GM19328 (cell line): ENCODE data around the gene MSLN.
A peak's percentile ranks its signal among the peaks of the same experiment; 100 is the strongest.

ENCODE experiments used
- ATAC-seq: cut with Tn5 transposase; IDR thresholded peaks from one replicate; pipeline ENCODE4 v1.9.1; 2021; ENCODE audit warnings: mild to moderate bottlenecking, moderate library complexity; ENCODE audit not compliant: unreplicated experiment

Gene MSLN

DNA sequence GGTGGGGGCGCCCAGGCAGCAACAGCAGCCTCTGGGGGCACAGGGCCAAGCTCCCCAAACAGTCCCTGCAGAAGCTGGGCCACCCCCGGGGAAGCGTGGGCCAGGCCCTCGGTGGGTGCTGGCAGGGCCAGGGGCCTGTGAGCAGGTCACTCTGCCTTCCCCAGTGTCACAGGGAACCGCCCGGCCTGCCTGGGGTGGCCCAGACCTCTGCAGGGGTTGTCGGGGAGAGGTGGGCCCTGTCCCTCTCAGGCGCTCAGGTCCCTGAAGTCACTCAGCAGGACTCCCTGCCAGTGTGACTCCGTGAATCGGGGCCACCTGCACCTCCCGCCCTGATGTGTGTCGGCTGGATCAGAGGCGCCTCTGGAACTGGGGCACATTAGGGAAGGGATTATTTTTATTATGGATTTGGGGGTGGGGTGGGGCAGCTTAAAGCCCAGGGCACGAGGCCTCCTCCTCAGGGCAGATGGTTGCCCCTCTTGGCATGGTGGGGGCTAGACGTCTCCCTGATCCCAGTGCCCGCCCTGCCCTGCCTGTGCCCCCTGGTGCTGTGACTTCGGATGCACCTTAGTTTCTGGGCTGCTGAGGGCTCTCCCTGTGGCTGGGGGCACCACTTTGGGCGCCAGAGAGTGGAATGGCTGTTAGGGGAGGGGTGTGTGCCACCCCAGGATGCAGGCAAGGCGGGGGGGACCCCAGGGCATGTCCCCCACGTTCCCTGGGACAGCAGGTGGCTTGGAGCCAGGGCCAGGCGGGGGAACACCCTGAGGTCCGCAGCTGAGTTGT lies 41.2 kb downstream of the MSLN start:
- ATAC-seq = no peak

- ATAC-seq = no peak
Measured at GRCh38 chr16:802461-802860, 41.9 kb downstream of the MSLN start.

DNA sequence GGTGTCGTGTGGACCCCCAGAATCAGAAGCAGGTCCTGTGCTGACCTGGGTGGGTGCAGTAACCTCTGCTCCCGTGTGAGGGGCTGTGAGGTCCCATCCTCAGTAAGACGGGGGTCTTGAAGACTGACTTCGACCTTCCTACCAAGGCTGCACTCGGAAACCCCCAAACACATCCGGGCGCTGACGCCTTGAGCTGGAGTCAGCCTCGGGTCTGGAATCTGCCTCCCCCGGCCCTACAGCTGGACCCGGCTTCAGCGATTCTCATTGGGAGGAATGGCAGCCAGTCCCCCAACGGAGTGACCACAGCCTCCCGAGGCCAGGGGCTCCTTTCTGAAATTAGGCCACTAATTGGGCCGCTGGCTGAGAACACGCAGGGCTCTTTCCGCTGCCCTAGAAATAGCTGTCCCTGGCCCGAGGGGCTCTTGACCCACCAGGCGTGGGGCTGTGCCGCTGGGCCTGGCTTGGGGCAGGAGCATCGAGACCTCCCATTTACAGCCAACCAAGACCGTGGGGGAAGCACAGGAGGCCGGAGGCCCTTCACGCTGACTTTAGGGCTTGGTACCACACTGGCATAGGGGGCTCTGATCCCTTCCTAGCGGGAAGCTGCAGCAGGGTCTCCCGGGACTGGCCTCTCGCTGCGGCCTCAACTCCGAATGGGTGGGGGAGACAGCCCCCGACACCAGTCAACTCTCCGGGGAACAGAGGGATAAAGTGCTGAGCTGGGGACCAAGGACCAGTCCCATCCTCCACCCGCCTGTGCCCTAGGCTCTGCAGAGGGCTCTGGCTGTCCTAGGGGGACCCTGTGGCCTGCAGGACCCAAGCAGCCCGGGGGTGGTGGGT lies 42.6 kb downstream of the MSLN start:
- no peak for ATAC-seq

DNA sequence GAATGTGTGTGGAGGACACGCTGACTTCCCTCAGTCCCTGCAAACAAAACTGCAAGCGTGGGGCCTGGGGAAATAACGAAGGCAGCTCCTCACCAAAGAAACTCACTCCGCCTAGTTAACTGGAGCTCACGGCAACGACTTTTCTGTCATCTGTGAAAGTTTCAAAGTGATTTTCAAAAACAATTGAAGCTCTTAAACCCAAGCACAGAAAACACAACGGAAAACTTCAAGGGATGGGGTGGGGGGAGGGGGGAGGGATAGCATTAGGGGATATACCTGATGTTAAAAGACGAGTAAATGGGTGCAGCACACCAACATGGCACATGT lies 43.2 kb downstream of the MSLN start:
- ATAC-seq = no peak

GRCh38 chr16:804193-805048 lies 43.9 kb downstream of the MSLN start:
- ATAC-seq = no peak

- no peak for ATAC-seq
Measured at GRCh38 chr16:805474-805873, 44.9 kb downstream of the MSLN start.

GRCh38 chr16:807347-808084 lies 47.0 kb downstream of the MSLN start:
- peak; percentile 89 for ATAC-seq

DNA sequence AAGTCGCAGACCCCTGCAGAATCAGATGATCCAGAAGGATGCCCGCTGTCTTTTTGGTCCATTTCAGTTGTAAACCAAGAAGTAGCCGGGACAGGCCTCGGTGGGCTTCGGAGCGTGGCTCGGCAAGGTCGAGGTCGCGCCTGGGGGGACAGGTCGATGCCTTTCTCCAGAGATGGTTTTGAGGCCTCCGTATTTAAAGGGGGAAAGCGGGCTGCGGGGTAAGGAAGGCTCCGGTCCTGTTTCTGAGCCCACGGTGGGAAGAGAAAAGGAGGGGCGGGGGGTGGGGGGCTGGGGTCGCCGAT lies 47.5 kb downstream of the MSLN start:
- no peak for ATAC-seq

- no peak for ATAC-seq
Measured at GRCh38 chr16:813204-813915, 52.8 kb downstream of the MSLN start.

DNA sequence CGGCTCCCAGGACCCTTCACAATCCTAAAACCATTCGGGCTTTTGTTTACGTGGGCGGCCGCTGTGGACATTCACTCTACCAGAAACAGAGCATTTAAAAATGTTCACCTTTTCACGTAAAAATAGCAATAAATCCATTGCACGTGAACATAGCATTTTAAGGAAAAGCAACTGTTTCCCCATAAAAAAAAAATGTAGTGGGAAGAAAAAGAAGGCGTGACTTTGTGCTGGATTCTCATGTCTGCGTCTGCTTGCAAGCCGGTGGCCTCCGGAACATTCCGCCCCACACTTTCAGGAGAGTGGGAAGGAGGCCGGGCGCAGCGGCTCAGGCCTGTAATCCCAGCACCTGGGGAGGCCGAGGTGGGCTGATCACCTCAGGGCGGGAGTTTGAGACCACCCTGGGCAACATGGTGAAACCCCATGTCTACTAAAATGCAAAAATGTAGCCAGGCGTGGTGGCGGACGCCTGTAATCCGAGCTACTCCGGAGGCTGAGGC lies 53.4 kb downstream of the MSLN start:
- no peak for ATAC-seq

DNA sequence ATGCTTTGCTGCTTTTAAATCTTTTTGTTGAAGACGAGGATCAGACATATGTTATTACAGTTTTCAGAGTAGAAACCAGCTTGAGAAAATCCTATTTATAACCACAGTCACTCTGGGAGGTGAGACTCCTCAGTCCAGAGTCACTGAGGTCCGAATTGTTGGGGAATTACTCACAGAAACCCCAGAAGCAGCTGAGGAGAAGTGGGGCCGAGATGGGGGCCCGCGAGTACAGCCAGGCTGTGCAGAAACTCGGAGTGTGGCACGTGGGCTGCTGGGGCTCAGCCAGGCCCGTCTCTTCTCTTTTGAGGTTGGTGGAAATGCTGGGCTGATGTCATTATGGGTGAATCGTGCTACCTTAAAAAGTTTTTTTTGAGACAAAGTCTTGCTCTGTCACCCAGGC lies 54.4 kb downstream of the MSLN start:
- no peak for ATAC-seq

GRCh38 chr16:815861-816260 lies 55.3 kb downstream of the MSLN start:
- no peak for ATAC-seq

GRCh38 chr16:817001-817906 lies 56.7 kb downstream of the MSLN start:
- no peak for ATAC-seq

DNA sequence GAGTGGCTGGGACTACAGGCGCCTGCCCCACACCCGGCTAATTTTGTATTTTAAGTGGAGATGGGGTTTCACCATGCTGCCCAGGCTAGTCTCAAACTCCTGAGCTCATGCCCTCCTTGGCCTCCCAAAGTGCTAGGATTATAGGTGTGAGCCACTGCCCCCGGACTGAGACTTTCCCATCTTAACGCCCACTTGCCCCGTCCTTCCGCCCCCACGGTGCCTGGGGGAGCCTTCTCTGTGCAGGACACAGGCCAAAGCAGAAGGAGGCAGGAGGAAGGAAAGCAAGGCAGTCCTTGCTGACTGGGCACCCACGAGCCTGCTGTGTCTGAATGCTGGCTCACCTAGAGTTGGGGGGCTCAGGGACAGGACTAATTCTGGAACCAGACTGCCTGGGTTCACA lies 57.6 kb downstream of the MSLN start:
- no peak for ATAC-seq
